DOHH2 (cell line): Measurements from ENCODE around the gene ZPBP.

Source experiments
- CTCF ChIP-seq: fragments of 200-600 bp; sonication (generic); IDR thresholded peaks from one replicate; pipeline ENCODE4 v1.5.1; 2014; ENCODE audit warnings: antibody characterized with exemption, mild to moderate bottlenecking, low read depth, low read length; ENCODE audit not compliant: poor library complexity, severe bottlenecking
- EZH2phosphoT487 ChIP-seq: fragments of 200-600 bp; sonication (generic); IDR thresholded peaks from 2 replicates; pipeline ENCODE4 v1.6.1; 2017; ENCODE audit warnings: borderline replicate concordance, mild to moderate bottlenecking, antibody characterized with exemption, low read length, moderate library complexity, mixed read lengths

GRCh38 chr7:50047716-50048115 is 45.3 kb downstream of the ZPBP start:
- TF ChIP-seq CTCF = no peak
- no peak for TF ChIP-seq EZH2phosphoT487
